GM12891 (cell line): Measurements from ENCODE around the gene FRZB.

ENCODE experiments used
- POLR2A ChIP-seq: IDR thresholded peaks from 2 replicates; pipeline ENCODE4 v1.6.1; 2011; ENCODE audit warnings: low read depth, low read length, control low read depth
- POLR2AphosphoS5 ChIP-seq: IDR thresholded peaks from 2 replicates; pipeline ENCODE4 v1.6.1; 2011; ENCODE audit warnings: low read depth, low read length, control low read depth
- POU2F2 ChIP-seq: IDR thresholded peaks from 2 replicates; pipeline ENCODE4 v1.6.1; 2011; ENCODE audit warnings: low read depth, mild to moderate bottlenecking, control low read depth, low read length, moderate library complexity
- TAF1 ChIP-seq: IDR thresholded peaks from 2 replicates; pipeline ENCODE4 v1.6.1; 2011; ENCODE audit warnings: low read depth, low read length, control low read depth

DNA sequence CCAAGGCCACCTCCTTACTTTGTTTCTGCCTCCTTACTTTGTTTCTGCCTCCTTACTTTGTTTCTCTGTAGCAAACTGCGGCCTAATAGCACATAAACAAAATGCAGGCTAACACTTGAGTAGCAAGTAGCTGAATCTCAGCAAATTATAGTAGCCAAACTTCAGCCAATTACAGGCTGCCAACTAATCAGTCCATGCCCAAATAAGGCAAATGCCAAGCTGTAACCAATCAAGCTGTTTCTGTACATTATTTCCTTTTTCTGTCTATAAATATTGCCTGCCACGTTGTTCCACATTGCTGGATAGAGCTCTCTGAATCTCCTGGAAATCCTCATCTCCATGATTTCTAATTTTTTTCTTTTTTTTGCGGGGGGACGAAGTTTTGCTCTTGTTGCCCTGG, 28.7 kb upstream of the FRZB start:
- TF ChIP-seq POLR2AphosphoS5 (no peak), TAF1 (no peak), POLR2A (no peak), POU2F2 (no peak)
